ENCODE results near the gene SLC39A7. TPM values are rescaled to one million over a fixed set of nuclear protein-coding genes. Genes with fewer than 3 reads are reported as not detected.

SLC39A7 gene
- total RNA-seq, 2 experiments from 2014 or later, result 33.0 to 41.8 TPM

DNA sequence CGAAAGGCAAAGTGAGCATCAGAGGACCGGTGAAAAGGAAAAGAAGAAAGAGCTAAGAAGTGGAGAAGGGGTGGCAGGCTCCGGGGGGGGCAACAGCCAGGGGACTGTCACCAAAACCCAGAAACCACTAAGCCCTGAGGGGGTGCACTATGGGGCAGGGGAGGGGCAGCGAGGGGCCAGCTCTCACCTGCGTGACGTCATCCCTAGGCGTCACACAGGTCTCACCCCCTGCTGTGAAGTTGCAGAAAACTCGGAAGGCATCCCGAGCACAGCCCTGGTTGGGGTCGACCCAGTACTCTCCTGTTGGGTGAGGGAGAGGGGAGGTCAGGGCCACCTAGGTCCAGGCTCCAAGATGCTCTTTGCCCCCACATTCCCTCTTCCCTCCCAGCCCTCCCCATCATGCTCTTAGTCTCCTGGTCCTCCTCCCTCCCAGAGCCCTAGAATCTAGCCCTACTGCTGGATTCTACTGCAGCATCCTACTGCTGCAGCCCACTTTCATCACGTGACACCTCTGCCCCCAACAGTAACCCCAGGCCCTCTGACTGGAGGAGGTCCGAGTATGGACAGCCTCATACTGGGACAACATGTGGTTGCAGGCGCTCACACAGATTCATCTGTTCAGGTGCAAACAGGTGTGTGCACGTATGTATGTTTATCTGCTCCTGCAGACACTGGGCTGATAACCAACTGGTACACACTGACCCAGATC is 35.8 kb upstream of the SLC39A7 start:
- CTCF ChIA-PET, result interaction anchor here (1.0 to 2.0 kb wide), 2 partner anchors 33 to 71 kb away, joined by 3 to 5 read pairs; no protein-coding TSS in a partner anchor
- intact Hi-C loops (cut with DNase I, micrococcal nuclease), result no loop called here
- Mint-ChIP-seq H3K4me3 (no peak overlapping the region), H3K4me1 (peaks cover 10% of the 10 kb centered on the region), H3K9me3 (ENCODE audit: low read depth) (no peaks in the 10 kb centered on the region), H3K27me3 (peaks cover 3% of the 10 kb centered on the region), H3K36me3 (ENCODE audit: low read depth) (no peaks in the 10 kb centered on the region), H3K27ac (no peak overlapping the region)
- no peak for ATAC-seq
- POLR2A ChIA-PET, result no interaction called here
- no peak for DNase-seq

GRCh38 chr6:33165581-33166258 is 34.9 kb upstream of the SLC39A7 start:
- ChIA-PET POLR2A (no interaction called here), CTCF (interaction anchor here (1.0 to 2.0 kb wide), 2 partner anchors 32 to 70 kb away, joined by 3 to 5 read pairs; no protein-coding TSS in a partner anchor)
- peaks cover 10% of the 10 kb centered on the region for H3K4me1 Mint-ChIP-seq
- intact Hi-C loops (cut with DNase I, micrococcal nuclease), result no loop called here
- ATAC-seq (no peak), DNase-seq (no peak)
- H3K4me3 Mint-ChIP-seq, result no peak overlapping the region
- H3K36me3 Mint-ChIP-seq (ENCODE audit: low read depth), result no peaks in the 10 kb centered on the region
- no peaks in the 10 kb centered on the region for H3K27me3 Mint-ChIP-seq
- no peak overlapping the region for H3K27ac Mint-ChIP-seq
- no peaks in the 10 kb centered on the region for H3K9me3 Mint-ChIP-seq (ENCODE audit: low read depth)

- Mint-ChIP-seq H3K36me3 (ENCODE audit: low read depth) (no peaks in the 10 kb centered on the region), H3K4me1 (peaks cover 8% of the 10 kb centered on the region), H3K27me3 (no peaks in the 10 kb centered on the region), H3K4me3 (no peak overlapping the region), H3K27ac (no peak overlapping the region), H3K9me3 (ENCODE audit: low read depth) (no peaks in the 10 kb centered on the region)
- no peak for ATAC-seq
- intact Hi-C loops (cut with DNase I, micrococcal nuclease), result no loop called here
- no peak for DNase-seq
- POLR2A ChIA-PET, result no interaction called here
- CTCF ChIA-PET, result no interaction called here
These were observed 34.3 kb upstream of the SLC39A7 start for GRCh38 chr6:33166363-33166762.

GRCh38 chr6:33166811-33167210 is 33.9 kb upstream of the SLC39A7 start:
- intact Hi-C loops (cut with DNase I, micrococcal nuclease), result no loop called here
- Mint-ChIP-seq H3K27me3 (no peaks in the 10 kb centered on the region), H3K4me1 (peaks cover 3% of the 10 kb centered on the region), H3K4me3 (no peak overlapping the region), H3K9me3 (ENCODE audit: low read depth) (no peaks in the 10 kb centered on the region), H3K27ac (no peak overlapping the region), H3K36me3 (ENCODE audit: low read depth) (no peaks in the 10 kb centered on the region)
- POLR2A ChIA-PET, result no interaction called here
- CTCF ChIA-PET, result interaction anchor here (0.6 kb wide), 1 partner anchor 11 kb away, joined by 3 read pairs; no protein-coding TSS in a partner anchor
- no peak for DNase-seq
- ATAC-seq, result no peak

GRCh38 chr6:33167374-33168283 is 33.0 kb upstream of the SLC39A7 start:
- Mint-ChIP-seq H3K27me3 (no peaks in the 10 kb centered on the region), H3K9me3 (ENCODE audit: low read depth) (no peaks in the 10 kb centered on the region), H3K27ac (no peak overlapping the region), H3K36me3 (ENCODE audit: low read depth) (no peaks in the 10 kb centered on the region), H3K4me1 (no peaks in the 10 kb centered on the region), H3K4me3 (no peak overlapping the region)
- no peak for ATAC-seq
- ChIA-PET CTCF (interaction anchor here (0.6 kb wide), 1 partner anchor 10 kb away, joined by 3 read pairs; no protein-coding TSS in a partner anchor), POLR2A (no interaction called here)
- intact Hi-C loops (cut with DNase I, micrococcal nuclease), result no loop called here
- DNase-seq, result no peak

- intact Hi-C loops (cut with DNase I, micrococcal nuclease), result no loop called here
- no peak overlapping the region for H3K4me3 Mint-ChIP-seq
- H3K4me1 Mint-ChIP-seq, result no peaks in the 10 kb centered on the region
- no peak for DNase-seq
- H3K27ac Mint-ChIP-seq, result no peak overlapping the region
- H3K27me3 Mint-ChIP-seq, result no peaks in the 10 kb centered on the region
- POLR2A ChIA-PET, result no interaction called here
- ATAC-seq, result no peak
- H3K36me3 Mint-ChIP-seq (ENCODE audit: low read depth), result no peaks in the 10 kb centered on the region
- CTCF ChIA-PET, result no interaction called here
- H3K9me3 Mint-ChIP-seq (ENCODE audit: low read depth), result no peaks in the 10 kb centered on the region
These were observed 32.4 kb upstream of the SLC39A7 start for GRCh38 chr6:33168284-33168601.

GRCh38 chr6:33168639-33169038 is 32.0 kb upstream of the SLC39A7 start:
- no peaks in the 10 kb centered on the region for H3K27me3 Mint-ChIP-seq
- DNase-seq, result no peak
- no peak overlapping the region for H3K4me3 Mint-ChIP-seq
- H3K36me3 Mint-ChIP-seq (ENCODE audit: low read depth), result no peaks in the 10 kb centered on the region
- H3K27ac Mint-ChIP-seq, result no peak overlapping the region
- intact Hi-C loops (cut with DNase I, micrococcal nuclease), result no loop called here
- POLR2A ChIA-PET, result no interaction called here
- H3K4me1 Mint-ChIP-seq, result no peaks in the 10 kb centered on the region
- no peaks in the 10 kb centered on the region for H3K9me3 Mint-ChIP-seq (ENCODE audit: low read depth)
- no peak for ATAC-seq
- CTCF ChIA-PET, result no interaction called here

- intact Hi-C loops (cut with DNase I, micrococcal nuclease), result no loop called here
- Mint-ChIP-seq H3K4me3 (no peak overlapping the region), H3K4me1 (no peaks in the 10 kb centered on the region), H3K36me3 (ENCODE audit: low read depth) (no peaks in the 10 kb centered on the region), H3K27me3 (no peaks in the 10 kb centered on the region), H3K9me3 (ENCODE audit: low read depth) (no peaks in the 10 kb centered on the region), H3K27ac (no peak overlapping the region)
- DNase-seq, result no peak
- ATAC-seq, result no peak
- CTCF ChIA-PET, result no interaction called here
- POLR2A ChIA-PET, result no interaction called here
These were observed 31.1 kb upstream of the SLC39A7 start for GRCh38 chr6:33169291-33170175.

DNA sequence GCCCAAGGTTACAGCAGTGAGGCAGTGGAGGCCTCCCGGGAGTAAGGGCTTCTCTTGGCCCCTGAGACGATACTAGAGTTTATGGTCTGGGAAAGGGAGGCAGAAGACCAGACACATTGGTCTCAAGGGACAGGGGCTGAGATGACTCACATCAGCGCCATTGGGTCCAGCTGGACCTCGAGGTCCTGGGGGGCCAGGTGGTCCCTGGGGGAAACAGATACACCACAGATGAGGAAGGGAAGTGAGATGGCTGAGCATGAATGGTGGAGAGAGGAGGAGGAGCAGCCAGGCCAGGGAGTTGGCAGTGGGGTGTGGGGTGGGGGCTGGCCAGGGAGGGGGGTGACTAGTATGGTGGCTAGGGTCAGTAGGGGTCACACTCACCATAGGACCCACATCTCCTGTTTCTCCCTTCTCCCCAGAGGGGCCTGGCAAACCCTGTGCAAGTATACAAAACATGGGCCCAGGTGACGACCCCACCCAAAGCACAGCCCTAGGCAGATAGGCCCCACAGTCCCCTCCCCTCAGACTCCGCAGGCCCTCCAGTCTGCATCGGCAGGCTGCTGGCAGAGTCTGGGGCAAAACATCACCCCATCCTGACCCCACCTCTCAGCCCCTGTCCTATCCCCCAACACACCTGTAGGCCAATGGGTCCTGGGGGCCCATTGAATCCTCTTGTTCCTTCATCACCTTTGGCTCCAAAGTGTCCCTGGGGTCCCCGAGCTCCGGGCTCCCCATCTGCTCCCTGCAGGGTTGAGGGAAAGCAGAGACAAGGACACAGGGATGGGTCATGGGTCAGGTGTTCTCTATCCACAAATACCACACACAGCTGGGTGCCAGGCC is 30.3 kb upstream of the SLC39A7 start:
- ATAC-seq (no peak), DNase-seq (no peak)
- Mint-ChIP-seq H3K9me3 (ENCODE audit: low read depth) (no peaks in the 10 kb centered on the region), H3K4me3 (no peak overlapping the region), H3K36me3 (ENCODE audit: low read depth) (no peaks in the 10 kb centered on the region), H3K27me3 (no peaks in the 10 kb centered on the region), H3K4me1 (no peaks in the 10 kb centered on the region), H3K27ac (no peak overlapping the region)
- CTCF ChIA-PET, result no interaction called here
- intact Hi-C loops (cut with DNase I, micrococcal nuclease), result no loop called here
- POLR2A ChIA-PET, result no interaction called here

DNA sequence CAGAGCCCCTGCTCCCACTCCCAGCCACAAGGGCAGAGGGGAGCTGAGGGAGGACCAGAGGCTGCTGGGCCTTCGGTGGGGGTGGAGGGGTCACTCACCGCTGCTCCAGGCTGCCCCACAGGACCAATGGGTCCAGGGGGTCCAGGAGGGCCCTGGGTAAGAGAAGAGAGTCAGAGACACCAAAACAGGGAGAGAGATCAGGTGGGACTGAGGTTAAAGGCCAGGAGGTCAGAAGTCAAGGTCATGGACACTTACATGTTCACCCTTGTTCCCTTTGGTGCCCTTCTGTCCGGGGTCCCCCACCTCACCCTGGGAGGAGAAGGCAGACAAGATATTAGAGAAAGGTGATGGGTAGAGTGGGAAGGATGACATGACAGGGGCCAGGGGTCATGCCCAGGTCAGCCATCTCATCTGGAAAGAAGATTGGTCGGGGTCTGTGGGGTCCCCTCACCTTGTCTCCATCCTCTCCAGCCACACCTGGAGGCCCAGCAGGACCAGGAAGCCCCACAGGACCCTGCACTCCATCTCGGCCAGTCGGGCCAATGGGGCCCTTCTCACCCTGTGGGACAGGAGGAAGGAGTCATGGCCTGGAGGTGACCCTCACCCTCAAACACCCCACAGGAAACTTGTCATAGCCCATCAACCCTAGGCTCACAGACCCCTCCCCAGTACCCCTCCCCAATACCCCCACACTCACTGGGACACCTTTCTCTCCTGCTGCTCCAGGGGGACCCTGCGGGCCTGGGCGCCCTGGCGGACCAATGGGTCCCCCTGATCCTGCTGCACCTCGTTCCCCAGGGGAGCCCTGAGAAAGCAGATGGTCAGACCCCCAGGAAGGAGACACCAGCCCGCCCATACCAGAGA is 29.4 kb upstream of the SLC39A7 start:
- DNase-seq (no peak), ATAC-seq (no peak)
- CTCF ChIA-PET, result interaction anchor here (1.3 kb wide), 1 partner anchor 10 kb away, joined by 5 read pairs; no protein-coding TSS in a partner anchor
- no peaks in the 10 kb centered on the region for H3K27me3 Mint-ChIP-seq
- no peak overlapping the region for H3K27ac Mint-ChIP-seq
- H3K9me3 Mint-ChIP-seq (ENCODE audit: low read depth), result no peaks in the 10 kb centered on the region
- H3K4me1 Mint-ChIP-seq, result no peaks in the 10 kb centered on the region
- POLR2A ChIA-PET, result no interaction called here
- H3K4me3 Mint-ChIP-seq, result no peak overlapping the region
- H3K36me3 Mint-ChIP-seq (ENCODE audit: low read depth), result no peaks in the 10 kb centered on the region
- intact Hi-C loops (cut with DNase I, micrococcal nuclease), result no loop called here

Data from activated CD4-positive, alpha-beta T cell treated with anti-CD3 and anti-CD28 coated beads for 36 hours (primary cell).